ENCODE data around the gene THRB. TPM values are rescaled to one million over a fixed set of nuclear protein-coding genes. Genes with fewer than 3 reads are reported as not detected.

Gene THRB
- total RNA-seq, 1 donor from 2014 or later, result 24.1 TPM

DNA sequence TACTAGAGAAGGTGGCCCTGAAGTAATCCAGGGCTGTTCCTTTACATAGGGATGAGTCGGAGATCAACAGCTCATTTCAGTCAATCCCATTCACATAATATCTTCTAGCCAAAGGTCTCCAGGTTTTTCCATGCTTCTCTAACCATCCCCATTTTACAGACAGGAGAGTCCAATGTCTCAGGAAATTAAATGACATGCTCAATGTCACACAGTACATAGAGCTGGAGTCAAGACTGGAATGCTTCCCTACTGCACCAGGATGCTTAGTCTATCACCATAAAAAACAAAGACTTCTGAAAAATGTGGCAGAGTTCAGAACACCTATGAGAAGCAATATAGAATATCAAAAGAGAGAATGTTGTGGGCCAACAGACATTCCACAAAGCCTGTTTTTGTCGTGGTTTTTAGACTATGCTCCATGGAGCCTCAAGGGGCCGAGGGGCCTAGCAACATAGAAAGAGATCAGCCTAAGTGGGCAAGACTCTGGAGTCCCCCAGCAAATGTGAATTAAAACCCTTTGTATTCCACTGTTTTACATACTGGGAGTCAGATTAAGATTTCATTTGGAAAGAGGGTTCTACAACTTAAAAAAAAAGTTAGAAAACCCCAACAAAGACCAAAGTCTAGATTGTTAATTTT is 122.0 kb downstream of the THRB start:
- DNase-seq, result no peak
- intact Hi-C loops (cut with DNase I), result no loop called here
- no peak for ATAC-seq (ENCODE audit: poor library complexity)

DNA sequence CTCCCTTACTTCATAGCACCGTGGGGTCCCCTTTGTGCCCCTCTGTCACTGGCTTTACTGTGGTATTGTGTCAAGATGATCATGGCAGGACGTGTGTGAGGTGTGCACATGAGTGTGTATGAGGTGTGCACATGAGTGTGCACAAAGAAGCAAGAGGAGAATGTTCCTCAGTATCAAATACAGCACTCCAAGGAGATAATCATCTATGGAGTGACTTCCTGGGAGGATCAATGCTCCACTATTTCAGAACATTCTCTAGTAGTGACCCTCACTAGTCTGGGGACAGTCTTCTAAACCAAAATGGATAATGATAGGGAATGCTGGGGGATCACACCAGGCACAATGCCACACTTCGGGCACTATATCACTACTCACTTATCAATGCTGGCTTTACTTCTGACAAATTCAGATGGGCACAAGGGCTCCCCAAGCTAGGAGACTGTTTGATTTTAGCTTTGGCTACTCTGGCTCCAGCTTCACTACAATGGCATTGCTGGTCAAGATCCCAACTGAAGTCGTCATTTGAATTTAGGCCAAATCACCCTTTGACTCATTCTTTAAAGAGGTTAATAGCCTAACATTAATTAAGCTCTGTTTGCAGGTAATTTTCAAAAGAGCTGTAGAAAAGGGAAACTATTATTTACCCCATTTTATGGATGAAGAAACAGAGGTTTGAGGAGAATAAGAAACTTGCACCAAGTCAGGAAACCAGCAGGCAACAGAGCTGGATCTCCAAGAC is 124.1 kb downstream of the THRB start:
- DNase-seq (no peak), ATAC-seq (ENCODE audit: poor library complexity) (no peak)
- intact Hi-C loops (cut with DNase I), result no loop called here

DNA sequence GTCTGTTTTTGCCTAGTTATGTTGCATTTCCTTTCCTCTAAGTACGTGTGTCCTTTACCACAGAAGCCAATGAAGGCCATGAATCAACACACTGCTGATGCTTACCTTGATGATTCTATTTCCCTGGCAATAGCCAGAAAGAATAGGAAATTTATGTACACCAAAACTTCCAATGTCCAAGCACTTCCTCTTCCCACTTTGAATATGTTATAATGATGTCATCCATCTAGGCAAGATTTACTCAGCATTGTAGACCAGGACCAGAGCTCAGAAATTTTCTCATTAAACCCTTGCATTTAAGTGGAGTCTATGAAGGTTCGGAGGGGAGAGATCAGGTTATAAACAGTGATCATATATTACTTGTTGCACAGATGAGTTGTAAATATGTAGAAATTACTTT is 126.0 kb downstream of the THRB start:
- intact Hi-C loops (cut with DNase I), result loop anchor here (10.0 kb wide), 1 partner anchor 126 kb away; the partner anchor contains the start of gene THRB
- DNase-seq (no peak), ATAC-seq (ENCODE audit: poor library complexity) (no peak)

GRCh38 chr3:24367664-24368264 is 126.9 kb downstream of the THRB start:
- ATAC-seq (ENCODE audit: poor library complexity) (no peak), DNase-seq (no peak)
- intact Hi-C loops (cut with DNase I), result loop anchor here (10.0 kb wide), 1 partner anchor 127 kb away; the partner anchor contains the start of gene THRB

DNA sequence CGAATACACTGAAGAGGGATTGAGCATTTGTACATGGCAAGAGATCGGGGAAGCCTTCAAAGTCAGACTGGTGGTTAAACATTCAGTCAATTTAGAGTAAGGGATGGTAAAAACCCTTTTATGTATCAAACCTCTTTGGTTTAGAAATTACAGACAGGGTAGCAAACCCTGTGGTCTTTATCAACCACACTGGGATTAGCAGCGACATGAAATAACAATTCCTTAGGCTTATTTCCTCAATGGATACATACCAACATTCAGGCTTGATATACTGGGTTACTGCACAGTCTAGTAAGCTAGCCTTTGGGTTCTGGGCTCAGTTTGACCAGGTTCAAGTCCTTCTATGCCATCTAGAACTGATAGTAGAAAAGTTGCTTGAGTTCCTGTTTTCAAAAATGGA is 127.4 kb downstream of the THRB start:
- DNase-seq, result no peak
- ATAC-seq (ENCODE audit: poor library complexity), result no peak
- intact Hi-C loops (cut with DNase I), result loop anchor here (10.0 kb wide), 1 partner anchor 128 kb away; the partner anchor contains the start of gene THRB

GRCh38 chr3:24365168-24365567 is 129.5 kb downstream of the THRB start:
- ATAC-seq (ENCODE audit: poor library complexity) (peak; percentile 86), DNase-seq (peak; percentile 36)
- intact Hi-C loops (cut with DNase I), result loop anchor here (10.0 kb wide), 1 partner anchor 130 kb away; the partner anchor contains the start of gene THRB

DNA sequence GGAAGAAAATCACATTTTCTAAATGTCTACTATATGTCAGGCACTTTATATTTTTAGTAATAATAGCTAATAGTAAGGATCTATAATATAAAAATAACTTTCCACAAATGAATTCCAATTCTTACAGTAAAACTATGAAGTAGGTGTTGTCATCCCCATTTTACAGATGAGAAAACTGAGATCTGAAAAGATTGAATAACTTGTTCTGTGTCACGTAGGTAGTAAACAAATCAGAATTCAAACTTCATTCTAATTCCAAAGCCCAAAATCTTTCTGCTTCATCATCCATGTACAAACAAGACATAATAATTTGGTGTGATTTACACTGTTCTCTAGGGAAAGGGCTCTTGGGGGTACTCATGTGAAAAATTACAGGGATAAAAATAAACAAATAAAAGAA is 130.3 kb downstream of the THRB start:
- intact Hi-C loops (cut with DNase I), result loop anchor here (10.0 kb wide), 1 partner anchor 130 kb away; the partner anchor contains the start of gene THRB
- ATAC-seq (ENCODE audit: poor library complexity) (no peak), DNase-seq (no peak)

DNA sequence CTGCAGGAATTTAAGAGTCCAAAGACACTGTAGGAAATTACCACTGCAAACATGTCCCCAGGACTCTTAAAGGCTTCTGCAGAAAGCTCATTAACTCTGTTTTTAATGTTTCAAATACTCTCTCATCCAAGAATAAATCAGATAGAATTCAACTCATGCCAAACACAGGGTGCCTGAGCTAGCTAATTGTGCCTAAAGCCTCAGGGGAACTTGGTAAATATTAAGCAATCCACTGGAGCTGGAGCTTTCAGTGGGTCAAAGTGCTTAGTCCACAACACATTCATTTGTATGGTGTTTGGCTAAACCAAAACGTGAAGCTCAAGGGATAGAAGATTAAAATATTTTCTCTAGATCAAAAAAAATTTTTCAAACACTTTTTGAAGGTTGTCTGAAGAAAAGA is 131.4 kb downstream of the THRB start:
- peak; percentile 68 for ATAC-seq (ENCODE audit: poor library complexity)
- intact Hi-C loops (cut with DNase I), result loop anchor here (10.0 kb wide), 1 partner anchor 132 kb away; the partner anchor contains the start of gene THRB

DNA sequence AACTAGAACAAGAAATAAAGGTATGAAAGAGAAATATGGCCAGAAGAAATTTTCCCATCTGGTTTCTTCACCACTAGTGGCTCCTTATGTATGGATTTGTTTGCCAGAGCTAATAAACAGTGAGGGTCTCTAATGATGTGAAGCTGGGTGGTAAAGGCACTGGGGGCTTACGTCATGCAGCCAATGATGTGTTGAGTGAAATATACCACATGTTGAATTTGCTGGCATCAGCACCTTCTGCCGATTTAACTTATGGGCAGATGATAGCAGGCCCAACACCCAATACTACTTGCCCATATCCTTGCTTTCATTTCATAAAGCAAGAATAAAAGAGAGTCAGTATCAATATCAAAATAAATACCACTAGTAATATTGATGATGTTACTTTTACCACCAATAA is 133.0 kb downstream of the THRB start:
- ATAC-seq (ENCODE audit: poor library complexity) (no peak), DNase-seq (no peak)
- intact Hi-C loops (cut with DNase I), result loop anchor here (10.0 kb wide), 1 partner anchor 133 kb away; the partner anchor contains the start of gene THRB

More for the DNA sequence above, 131.4 kb downstream of the THRB start:
- no peak for DNase-seq

- intact Hi-C loops (cut with DNase I), result loop anchor here (10.0 kb wide), 1 partner anchor 134 kb away; the partner anchor contains the start of gene THRB
Measured at GRCh38 chr3:24360957-24361356, 133.7 kb downstream of the THRB start.

DNA sequence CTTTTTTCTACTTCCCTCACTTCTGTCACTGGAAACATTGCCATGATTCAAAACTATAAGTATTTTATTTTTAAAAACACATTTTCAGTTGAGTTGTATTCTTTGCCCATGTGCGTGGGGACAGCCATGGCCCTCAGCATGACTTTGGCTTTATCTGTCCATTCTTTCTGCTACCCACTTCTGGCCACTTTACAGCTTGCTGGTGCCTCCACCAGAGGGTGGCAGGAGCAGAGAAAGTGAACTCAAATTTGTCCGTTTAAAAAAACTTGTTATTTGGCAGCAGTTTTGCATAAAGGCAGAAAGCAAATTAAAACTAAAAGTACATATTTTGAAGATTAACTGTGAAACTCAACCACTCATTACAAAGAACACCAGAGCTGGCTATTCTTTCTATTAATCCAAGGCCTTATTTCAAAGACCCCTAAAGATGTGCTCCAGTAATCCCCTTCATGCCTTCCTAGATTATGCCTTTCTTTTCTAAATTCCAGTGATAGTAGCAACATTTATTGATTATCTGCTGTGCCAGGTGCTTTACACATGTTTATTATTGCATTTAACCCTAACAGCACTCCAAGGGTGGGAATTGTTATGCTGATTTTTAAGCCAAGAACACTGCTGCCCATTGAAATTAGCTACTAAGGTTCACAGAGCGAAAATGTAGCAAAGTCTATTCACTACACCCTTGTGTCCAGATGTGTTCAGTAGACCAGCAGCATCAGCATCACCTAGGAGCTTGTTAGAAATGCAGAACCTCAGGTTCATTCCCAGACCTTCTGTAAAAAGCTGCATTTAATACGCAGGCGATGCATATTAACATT is 134.8 kb downstream of the THRB start:
- ATAC-seq (ENCODE audit: poor library complexity), result peak; percentile 53
- intact Hi-C loops (cut with DNase I), result loop anchor here (10.0 kb wide), 1 partner anchor 135 kb away; the partner anchor contains the start of gene THRB
- no peak for DNase-seq

More at GRCh38 chr3:24360957-24361356, 133.7 kb downstream of the THRB start:
- no peak for ATAC-seq (ENCODE audit: poor library complexity)
- no peak for DNase-seq

GRCh38 chr3:24359102-24359501 is 135.5 kb downstream of the THRB start:
- intact Hi-C loops (cut with DNase I), result no loop called here
- ATAC-seq (ENCODE audit: poor library complexity) (no peak), DNase-seq (no peak)

DNA sequence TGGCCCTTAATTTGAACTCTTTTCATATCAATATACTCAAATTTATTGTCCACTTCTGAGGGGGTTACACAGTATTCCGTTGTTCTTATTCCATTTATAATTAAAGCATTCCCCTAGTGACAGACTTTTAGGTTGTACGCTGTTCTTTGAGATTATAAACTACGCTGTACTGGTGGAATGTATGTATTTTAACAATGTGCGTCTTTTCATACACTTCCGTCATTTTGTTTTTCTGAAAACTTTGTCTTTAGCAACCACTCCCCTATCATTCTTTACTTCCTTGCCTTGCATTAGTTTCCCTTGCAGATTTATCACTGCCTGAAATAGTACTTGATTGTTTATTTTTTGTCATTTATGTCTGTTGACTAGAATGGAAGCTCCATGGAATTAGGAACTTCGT is 137.0 kb downstream of the THRB start:
- ATAC-seq (ENCODE audit: poor library complexity), result no peak
- no peak for DNase-seq
- intact Hi-C loops (cut with DNase I), result no loop called here

GRCh38 chr3:24355806-24356205 is 138.8 kb downstream of the THRB start:
- ATAC-seq (ENCODE audit: poor library complexity), result no peak
- intact Hi-C loops (cut with DNase I), result no loop called here
- DNase-seq, result no peak

- DNase-seq, result no peak
- ATAC-seq (ENCODE audit: poor library complexity), result no peak
- intact Hi-C loops (cut with DNase I), result no loop called here
Measured at GRCh38 chr3:24354230-24354629, 140.4 kb downstream of the THRB start.

DNA sequence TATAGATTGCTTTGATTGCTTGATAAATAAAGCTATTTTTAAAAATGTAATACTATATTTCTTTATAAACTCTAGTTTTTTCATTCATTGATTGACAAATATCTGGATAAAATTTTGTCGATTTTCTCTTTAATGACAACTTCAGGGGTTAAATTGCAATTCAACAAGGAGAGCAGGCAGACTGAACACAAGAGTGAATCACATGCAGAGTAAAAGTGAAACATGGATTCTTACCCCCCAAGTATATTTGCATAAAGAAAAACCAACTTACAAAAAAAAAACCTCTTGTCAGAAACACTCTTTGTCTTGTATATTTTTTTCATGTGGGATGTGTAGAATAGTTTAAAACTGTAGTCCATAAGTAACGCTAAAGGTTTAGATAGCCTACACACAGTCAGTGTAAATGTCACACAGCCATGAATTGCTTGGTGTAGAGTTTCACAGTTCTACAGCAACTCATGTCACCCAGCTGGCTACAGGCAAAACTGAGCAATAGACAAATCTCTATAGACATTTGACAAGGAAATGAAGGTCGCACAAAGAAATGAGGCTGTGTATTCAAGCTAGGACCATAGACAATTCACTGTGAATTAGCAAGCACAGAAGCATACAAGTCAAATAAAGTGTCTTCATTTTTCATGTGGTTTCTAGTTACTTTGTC is 141.6 kb downstream of the THRB start:
- no peak for DNase-seq
- no peak for ATAC-seq (ENCODE audit: poor library complexity)
- intact Hi-C loops (cut with DNase I), result no loop called here

DNA sequence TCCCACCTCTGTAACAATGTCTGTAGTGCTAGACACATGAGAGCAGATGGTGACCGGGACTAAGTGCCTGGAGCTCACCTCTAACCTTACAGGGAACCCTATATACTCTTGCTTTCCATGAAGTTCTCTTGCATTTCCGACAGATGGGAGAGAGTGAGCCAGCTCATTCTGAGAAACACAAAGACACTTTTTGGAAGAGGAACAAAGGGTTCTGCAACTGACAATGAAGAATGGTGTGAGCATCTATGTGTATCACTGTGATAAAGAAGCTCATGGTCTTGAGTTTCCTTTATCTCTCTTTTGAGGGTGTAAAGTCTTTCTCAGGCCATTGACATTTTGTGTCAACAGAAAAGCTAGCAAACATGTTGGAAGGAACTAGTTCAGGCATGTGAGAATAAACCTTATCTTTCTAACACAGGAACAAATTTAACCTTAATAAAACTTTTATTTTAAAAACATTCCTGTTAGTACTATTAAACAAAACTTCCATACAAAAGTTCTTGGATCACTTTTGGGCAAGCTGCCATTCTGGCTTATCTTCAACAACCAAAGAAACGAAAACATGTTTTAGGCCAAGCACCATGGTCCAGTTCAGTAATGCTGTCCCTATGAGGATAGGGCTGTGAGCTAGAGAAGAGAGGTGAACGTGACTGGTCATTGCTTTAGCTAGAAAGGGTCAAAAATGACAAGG is 142.7 kb downstream of the THRB start:
- intact Hi-C loops (cut with DNase I), result no loop called here
- peak; percentile 94 for ATAC-seq (ENCODE audit: poor library complexity)
- DNase-seq, result no peak

Measured in Right ventricle myocardium superior (tissue), 1 donor.